Colon (tissue), 2 donors: ENCODE data around the gene SOX18.

Experiments
- FAIRE-seq: peaks from 2 replicates; lab custom pipeline; 2012; peaks lifted over from hg19 to GRCh38; lab: Jason Lieb, UNC
- donor health status: control.
- donor health status: control.

Gene SOX18

GRCh38 chr20:64080013-64080812 is 30.8 kb upstream of the SOX18 start, which contains the start of gene OPRL1:
Gene OPRL1, plus strand, starts transcription at chr20:64080082. Its CDS starts 12,639 bp downstream, at chr20:64092721.
- no peak for FAIRE-seq

GRCh38 chr20:64079273-64080012 is 30.0 kb upstream of the SOX18 start, which contains the start of gene RGS19:
Gene RGS19, minus strand, starts transcription at chr20:64079518. Its CDS starts 2,632 bp downstream, at chr20:64076886.
- FAIRE-seq, result no peak

GRCh38 chr20:64078934-64079272 is 29.5 kb upstream of the SOX18 start:
- no peak for FAIRE-seq

GRCh38 chr20:64077876-64078551 is 28.6 kb upstream of the SOX18 start:
- no peak for FAIRE-seq

- no peak for FAIRE-seq
Observed at GRCh38 chr20:64077541-64077875, 28.1 kb upstream of the SOX18 start.

GRCh38 chr20:64077094-64077493 is 27.7 kb upstream of the SOX18 start:
- no peak for FAIRE-seq

- no peak for FAIRE-seq
Observed at GRCh38 chr20:64076061-64076997, 26.9 kb upstream of the SOX18 start.

GRCh38 chr20:64075556-64075955 is 26.1 kb upstream of the SOX18 start:
- no peak for FAIRE-seq

- FAIRE-seq, result no peak
Observed at GRCh38 chr20:64074963-64075362, 25.5 kb upstream of the SOX18 start.

- no peak for FAIRE-seq
Observed at GRCh38 chr20:64074184-64074789, 24.8 kb upstream of the SOX18 start.

- no peak for FAIRE-seq
Observed at GRCh38 chr20:64073476-64074183, 24.2 kb upstream of the SOX18 start.

- no peak for FAIRE-seq
Observed at GRCh38 chr20:64072498-64073063, 23.1 kb upstream of the SOX18 start.

GRCh38 chr20:64071341-64072332 is 22.2 kb upstream of the SOX18 start:
- no peak for FAIRE-seq

GRCh38 chr20:64070244-64070993 is 21.0 kb upstream of the SOX18 start:
- no peak for FAIRE-seq

GRCh38 chr20:64069614-64070243 is 20.3 kb upstream of the SOX18 start:
- no peak for FAIRE-seq

- FAIRE-seq, result no peak
Observed at GRCh38 chr20:64069209-64069613, 19.8 kb upstream of the SOX18 start.

GRCh38 chr20:64068386-64069208 is 19.2 kb upstream of the SOX18 start:
- FAIRE-seq, result no peak
